Esophagus muscularis mucosa (tissue), 4 donors: ENCODE results near the gene ZNF763.

Experiments used
- CTCF ChIP-seq, 3 experiments: fragments of 200-600 bp in 2 of 3; fragments of 450-650 bp in 1 of 3; sonication (generic) in 2 of 3; IDR thresholded peaks; one replicate each; pipeline ENCODE4 v1.5.1; 2017 to 2019; ENCODE audit warnings: antibody characterized with exemption in 3 of 3, mild to moderate bottlenecking in 2 of 3, moderate library complexity in 1 of 3
- EP300 ChIP-seq: sonication (generic); formaldehyde crosslinking; IDR thresholded peaks from one replicate; pipeline ENCODE4 v1.6.1; 2017; ENCODE audit warnings: antibody characterized with exemption
- POLR2A ChIP-seq: fragments of 450-650 bp; IDR thresholded peaks from one replicate; pipeline ENCODE4 v1.6.1; 2017; ENCODE audit warnings: antibody characterized with exemption, moderate library complexity, mild to moderate bottlenecking, low read depth
- POLR2AphosphoS5 ChIP-seq, 2 donors: sonication (generic); formaldehyde crosslinking; IDR thresholded peaks; one replicate each; pipeline ENCODE4 v1.6.1; 2017; ENCODE audit warnings: antibody characterized with exemption in 2 of 2

- TF ChIP-seq POLR2A (no peak), CTCF (IDR thresholded peaks at IDR 0.05) (no peak), POLR2AphosphoS5 (IDR thresholded peaks at IDR 0.05) (no peak), EP300 (no peak)
Observed at GRCh38 chr19:11931513-11931912, 33.3 kb upstream of the ZNF763 start.
